K562 (cell line): Measurements from ENCODE around the gene USP50. TPM values are rescaled to one million over a fixed set of nuclear protein-coding genes. Genes with fewer than 3 reads are reported as not detected.

ENCODE experiments used
- AFF4 ChIP-seq: sonication (generic); formaldehyde crosslinking; IDR thresholded peaks from 2 replicates; pipeline ENCODE4 v1.8.0; 2023; ENCODE audit warnings: mild to moderate bottlenecking, missing genetic modification reagents
- ATF3 ChIP-seq, 2 experiments: fragments of 450-650 bp in 1 of 2; sonication (generic) in 1 of 2; formaldehyde crosslinking in 1 of 2; IDR thresholded peaks in 1 of 2; conservative IDR thresholded peaks in 1 of 2; 2 replicates each; pipeline versions ENCODE4 v1.6.1 to v1.8.1; 2016 to 2023; ENCODE audit warnings: mild to moderate bottlenecking in 2 of 2, moderate library complexity in 2 of 2, inconsistent platforms in 1 of 2, missing genetic modification reagents in 1 of 2
- CREM ChIP-seq: IDR thresholded peaks from 2 replicates; pipeline ENCODE4 v1.6.1; 2014; ENCODE audit warnings: antibody characterized with exemption, low read depth
- LARP7 ChIP-seq: fragments of 450-650 bp; IDR thresholded peaks from 2 replicates; pipeline ENCODE4 v1.6.1; 2016
- MBD2 ChIP-seq: sonication (generic); IDR thresholded peaks from 2 replicates; pipeline ENCODE4 v1.6.1; 2016; ENCODE audit warnings: low read depth, borderline replicate concordance
- MGA ChIP-seq: fragments of 450-650 bp; IDR thresholded peaks from 2 replicates; pipeline ENCODE4 v1.6.1; 2016; ENCODE audit warnings: mild to moderate bottlenecking, moderate library complexity
- PCBP1 ChIP-seq: fragments of 200-400 bp; formaldehyde crosslinking; IDR thresholded peaks from 2 replicates; pipeline ENCODE4 v1.6.1; 2018; ENCODE audit warnings: mild to moderate bottlenecking, low read depth, low read length; ENCODE audit not compliant: poor library complexity, severe bottlenecking
- RFX1 ChIP-seq: fragments of 450-650 bp; IDR thresholded peaks from 2 replicates; pipeline ENCODE4 v1.6.1; 2016; ENCODE audit warnings: mild to moderate bottlenecking, moderate library complexity
- SMAD3 ChIP-seq: fragments of 450-650 bp; formaldehyde crosslinking; conservative IDR thresholded peaks from 2 replicates; pipeline ENCODE4 v1.4.0; 2020; ENCODE audit warnings: mild to moderate bottlenecking
- TRIM24 ChIP-seq, 2 experiments: fragments of 450-650 bp; IDR thresholded peaks; 2 replicates each; pipeline ENCODE4 v1.6.1; 2016
- U2AF2 ChIP-seq: fragments of 200-400 bp; formaldehyde crosslinking; optimal IDR thresholded peaks from 2 replicates; pipeline ENCODE3; 2017; ENCODE audit warnings: low read depth, mild to moderate bottlenecking, low read length
- ZBTB1 ChIP-seq: sonication (generic); formaldehyde crosslinking; IDR thresholded peaks from 2 replicates; pipeline ENCODE4 v1.8.1; 2023; ENCODE audit warnings: missing genetic modification reagents, low read depth, mild to moderate bottlenecking, borderline replicate concordance
- polyA plus RNA-seq, 8 experiments: library from polyadenylated mRNA; depleted of rRNA in 4 of 8; stranded (reverse) in 5 of 8; unstranded in 3 of 8; fragments of >200 nt; fragmentation: Nextera tagmentation in 2 of 8; fragmentation: Illumina TruSeq in 1 of 8; extraction: Ambion mirVana in 2 of 8; extraction: Trizol in 1 of 8; gene quantifications; 2 replicates each; pipeline versions ENCODE4 v1.2.1 to v1.2.3, GENCODE V29; 2011 to 2014; ENCODE audit warnings: inconsistent platforms in 1 of 8, missing spikeins in 1 of 8
- total RNA-seq, 7 experiments: library from RNA; depleted of rRNA in 6 of 7; stranded (reverse); fragments of >200 nt in 6 of 7; fragmentation: Illumina TruSeq in 2 of 7; extraction: Trizol in 2 of 7; gene quantifications; 2 replicates each; pipeline versions ENCODE4 v1.2.1 to v1.2.3, GENCODE V29; 2011 to 2021; ENCODE audit warnings: low replicate concordance in 1 of 7

USP50 gene
- total and polyA plus RNA-seq, 9 of the 15 experiments (the other 6 are each of a cell fraction or from before 2014, with no cell fraction given), result not detected

GRCh38 chr15:50546566-50546965, at the start of gene USP50 (continued):
- TF ChIP-seq AFF4 (CRISPR knock-in tag), result no peak
- TF ChIP-seq TRIM24 (IDR thresholded peaks at IDR 0.05), result no peak
- TF ChIP-seq ZBTB1 (CRISPR knock-in tag), result no peak
- TF ChIP-seq PCBP1, result no peak
- 0 out of 2 replicates have a peak, but pooled peaks have one; percentile 10 for TF ChIP-seq MGA
- TF ChIP-seq U2AF2, result no peak
- peak; percentile 33; the same call in 1 of the 2 replicates for TF ChIP-seq RFX1
- TF ChIP-seq LARP7, result no peak
- TF ChIP-seq CREM, result no peak
- TF ChIP-seq ATF3 (IDR thresholded peaks at IDR 0.05), result no peak
- no peak for TF ChIP-seq ATF3 (CRISPR knock-in tag; conservative IDR thresholded peaks at IDR 0.05)
- TF ChIP-seq SMAD3 (CRISPR knock-in tag), result no peak
- TF ChIP-seq MBD2, result no peak
